GM10266 (cell line): ENCODE results near the gene FYN.
"Not testable (repeated sequence)": the region's sequence is repeated elsewhere in the genome, so short reads cannot be mapped to it uniquely, and the experiment has no call there.

Experiments
- DNase-seq: peaks from one replicate; pipeline ENCODE4 v3.0.0; 2012; ENCODE audit errors: extremely low spot score
- CTCF ChIP-seq: IDR thresholded peaks from 2 replicates; pipeline ENCODE4 v1.5.1; 2012; ENCODE audit warnings: mild to moderate bottlenecking, low read depth; ENCODE audit not compliant: control insufficient read depth, insufficient read depth; ENCODE audit errors: missing control alignments

The FYN gene

GRCh38 chr6:111914617-111915016 is 41.4 kb upstream of the FYN start:
- no peak for DNase-seq
- TF ChIP-seq CTCF: no peak

GRCh38 chr6:111912904-111913303 is 39.7 kb upstream of the FYN start:
- no peak for DNase-seq

GRCh38 chr6:111911428-111911827 is 38.2 kb upstream of the FYN start:
- DNase-seq: no peak
- TF ChIP-seq CTCF: no peak

More at GRCh38 chr6:111912904-111913303, 39.7 kb upstream of the FYN start:
- no peak for TF ChIP-seq CTCF

GRCh38 chr6:111909238-111909637 is 36.0 kb upstream of the FYN start:
- DNase-seq: no peak
- TF ChIP-seq CTCF: no peak

GRCh38 chr6:111908365-111908764 is 35.1 kb upstream of the FYN start:
- not testable (repeated sequence) for DNase-seq

GRCh38 chr6:111900735-111901134 is 27.5 kb upstream of the FYN start:
- no peak for DNase-seq
- TF ChIP-seq CTCF: no peak

- no peak for TF ChIP-seq CTCF
- no peak for DNase-seq
These were observed 26.3 kb upstream of the FYN start for GRCh38 chr6:111899531-111899930.

GRCh38 chr6:111898452-111898851 is 25.2 kb upstream of the FYN start:
- TF ChIP-seq CTCF: no peak
- no peak for DNase-seq
